Vagina (tissue), 2 donors: ENCODE measurements around the gene LPCAT1. TPM values are rescaled to one million over a fixed set of nuclear protein-coding genes. Genes with fewer than 3 reads are reported as not detected.
A peak's percentile ranks its signal among the peaks of the same experiment; 100 is the strongest.

Source experiments
- DNase-seq, 2 donors: peaks; one replicate each; pipeline ENCODE4 v3.0.0-alpha.2; 2017; ENCODE audit errors: extremely low spot score in 2 of 2
- H3K27ac ChIP-seq: fragments of 200-600 bp; sonication (generic); one replicate; pipeline ENCODE4 v1.5.1; 2019
- H3K27me3 ChIP-seq: fragments of 200-600 bp; sonication (generic); one replicate; pipeline ENCODE4 v1.5.1; 2019
- H3K36me3 ChIP-seq, 2 donors: fragments of 200-600 bp; sonication (generic); one replicate each; pipeline ENCODE4 v1.5.1; 2017 to 2019
- H3K4me1 ChIP-seq: fragments of 200-600 bp; sonication (generic); one replicate; pipeline ENCODE4 v1.5.1; 2019
- H3K4me3 ChIP-seq, 2 donors: fragments of 200-600 bp; sonication (generic); 1 replicate in 1 of 2; 2 replicates in 1 of 2; pipeline ENCODE4 v1.5.1; 2016 to 2019
- H3K9me3 ChIP-seq: fragments of 200-600 bp; sonication (generic); one replicate; pipeline ENCODE4 v1.5.1; 2019
- POLR2A ChIP-seq, 2 donors: fragments of 450-650 bp; IDR thresholded peaks; one replicate each; pipeline ENCODE4 v1.6.1; 2017; ENCODE audit warnings: antibody characterized with exemption in 2 of 2, mild to moderate bottlenecking in 2 of 2, moderate library complexity in 2 of 2
- POLR2AphosphoS5 ChIP-seq, 2 donors: sonication (generic); formaldehyde crosslinking; IDR thresholded peaks; one replicate each; pipeline ENCODE4 v1.9.0; 2017; ENCODE audit warnings: antibody characterized with exemption in 2 of 2, mild to moderate bottlenecking in 2 of 2, low read depth in 1 of 2; ENCODE audit not compliant: insufficient read depth in 1 of 2
- intact Hi-C: fragments of 100-400 bp; cut with DNase I; formaldehyde crosslinking; loops from one replicate; pipeline ENCODE4 v1.15.1; 2023
- total RNA-seq: library from RNA; depleted of rRNA; stranded (reverse); fragments of >200 nt; gene quantifications from one replicate; pipeline ENCODE4 v1.2.3, GENCODE V29; 2016
- TF ChIP-seq, protein P1 (sequence below), 3 experiments: fragments of 450-650 bp in 2 of 3; fragments of 200-600 bp in 1 of 3; sonication (generic) in 1 of 3; IDR thresholded peaks; one replicate each; pipeline ENCODE4 v1.5.1; 2017 to 2019; ENCODE audit warnings: antibody characterized with exemption in 3 of 3, mild to moderate bottlenecking in 2 of 3, moderate library complexity in 2 of 3

LPCAT1 gene
- total RNA-seq, 1 donor from 2014 or later = 29.7 TPM

DNA sequence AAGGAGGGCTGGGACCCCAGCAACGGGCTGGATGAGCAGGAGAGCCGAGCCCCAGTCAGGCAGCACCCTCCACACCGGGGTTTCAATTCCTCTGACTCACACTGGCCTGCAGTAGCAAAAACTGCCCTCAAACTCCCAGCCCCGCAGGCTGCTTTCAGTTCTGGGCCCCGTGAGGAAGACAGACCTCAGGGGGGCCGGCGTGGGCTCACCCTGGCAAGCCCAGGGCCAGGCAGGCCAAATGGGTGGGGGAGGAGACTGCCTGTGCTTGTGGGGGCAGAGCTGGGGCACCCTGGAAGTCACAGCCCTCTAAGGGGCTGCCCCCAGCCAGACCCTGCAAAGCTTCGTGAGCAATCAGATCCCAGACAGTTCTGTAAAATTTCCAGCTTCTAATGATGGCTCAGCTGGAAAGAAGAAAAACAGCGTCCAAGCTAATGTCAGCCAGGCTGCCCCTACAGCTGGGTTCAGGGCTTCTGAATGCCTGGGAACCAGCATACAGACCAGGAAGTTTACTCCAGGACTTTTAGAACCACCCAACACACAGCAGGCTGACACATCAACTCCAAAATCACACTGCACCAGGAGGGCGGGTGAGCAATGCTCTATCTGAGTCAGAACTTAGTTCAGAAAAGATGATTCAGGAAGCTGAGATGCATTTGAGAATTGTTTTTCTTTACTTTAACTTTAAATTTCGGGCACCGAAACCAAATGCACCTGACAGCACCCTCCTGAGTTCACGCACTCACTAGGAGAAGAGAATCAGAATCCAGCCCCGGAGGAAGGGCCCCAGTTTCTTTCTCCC, 34.7 kb downstream of the LPCAT1 start:
- H3K9me3 ChIP-seq = no peaks in the 10 kb centered on the region
- no peak for DNase-seq
- H3K27ac ChIP-seq = peak overlapping the region; percentile 15
- H3K36me3 ChIP-seq = peaks cover 0 to 43% of the 10 kb centered on the region in 2 donors
- no peaks in the 10 kb centered on the region for H3K4me1 ChIP-seq
- intact Hi-C loops = no loop called here
- TF ChIP-seq, protein P1, sequence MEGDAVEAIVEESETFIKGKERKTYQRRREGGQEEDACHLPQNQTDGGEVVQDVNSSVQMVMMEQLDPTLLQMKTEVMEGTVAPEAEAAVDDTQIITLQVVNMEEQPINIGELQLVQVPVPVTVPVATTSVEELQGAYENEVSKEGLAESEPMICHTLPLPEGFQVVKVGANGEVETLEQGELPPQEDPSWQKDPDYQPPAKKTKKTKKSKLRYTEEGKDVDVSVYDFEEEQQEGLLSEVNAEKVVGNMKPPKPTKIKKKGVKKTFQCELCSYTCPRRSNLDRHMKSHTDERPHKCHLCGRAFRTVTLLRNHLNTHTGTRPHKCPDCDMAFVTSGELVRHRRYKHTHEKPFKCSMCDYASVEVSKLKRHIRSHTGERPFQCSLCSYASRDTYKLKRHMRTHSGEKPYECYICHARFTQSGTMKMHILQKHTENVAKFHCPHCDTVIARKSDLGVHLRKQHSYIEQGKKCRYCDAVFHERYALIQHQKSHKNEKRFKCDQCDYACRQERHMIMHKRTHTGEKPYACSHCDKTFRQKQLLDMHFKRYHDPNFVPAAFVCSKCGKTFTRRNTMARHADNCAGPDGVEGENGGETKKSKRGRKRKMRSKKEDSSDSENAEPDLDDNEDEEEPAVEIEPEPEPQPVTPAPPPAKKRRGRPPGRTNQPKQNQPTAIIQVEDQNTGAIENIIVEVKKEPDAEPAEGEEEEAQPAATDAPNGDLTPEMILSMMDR (IDR thresholded peaks at IDR 0.05) = no peak
- no peak for TF ChIP-seq POLR2A (IDR thresholded peaks at IDR 0.05)
- TF ChIP-seq POLR2AphosphoS5 (IDR thresholded peaks at IDR 0.05; ENCODE audit: insufficient read depth in 1 of 2, low read depth in 1 of 2) = no peak
- no peak overlapping the region for H3K4me3 ChIP-seq
- no peaks in the 10 kb centered on the region for H3K27me3 ChIP-seq

DNA sequence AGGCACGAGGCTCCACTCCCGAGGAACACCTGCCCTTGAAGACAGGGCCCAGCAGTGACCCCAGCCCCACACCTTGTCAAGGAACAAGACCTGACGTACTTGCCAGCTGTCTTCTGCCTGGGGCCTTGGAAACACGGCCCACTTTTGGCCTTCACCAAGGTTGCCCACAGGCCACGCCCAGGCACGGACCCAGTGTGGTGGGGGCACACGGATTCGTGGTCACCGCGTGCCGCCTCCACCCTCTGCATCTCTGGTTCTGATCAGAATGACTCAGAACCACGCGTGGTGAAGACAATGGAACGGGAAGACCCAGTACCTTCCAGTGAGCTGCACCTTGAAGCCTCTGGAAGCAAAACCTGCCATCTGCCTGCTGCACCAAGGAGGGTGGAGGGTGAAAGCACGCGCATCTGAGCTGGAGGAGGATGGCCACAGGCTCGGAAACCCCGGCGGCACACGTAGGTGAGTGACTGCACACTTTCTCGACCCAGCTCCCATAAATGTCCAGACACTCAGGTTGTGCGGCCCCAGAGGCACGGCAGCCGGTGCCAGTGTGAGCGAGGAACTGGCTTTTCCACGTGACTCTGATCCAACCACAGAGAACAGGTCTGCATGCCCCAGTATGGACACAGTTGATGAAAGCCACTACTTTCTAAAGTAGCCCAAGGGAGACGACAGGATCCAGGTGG, 36.5 kb downstream of the LPCAT1 start:
- Histone ChIP-seq H3K27me3 (no peaks in the 10 kb centered on the region), H3K4me3 (no peak overlapping the region), H3K9me3 (no peaks in the 10 kb centered on the region), H3K27ac (no peak overlapping the region), H3K36me3 (peaks cover 0 to 27% of the 10 kb centered on the region in 2 donors), H3K4me1 (no peaks in the 10 kb centered on the region)
- no peak for DNase-seq
- TF ChIP-seq POLR2A (IDR thresholded peaks at IDR 0.05) = no peak
- TF ChIP-seq, protein P1 (IDR thresholded peaks at IDR 0.05) = no peak
- TF ChIP-seq POLR2AphosphoS5 (IDR thresholded peaks at IDR 0.05; ENCODE audit: insufficient read depth in 1 of 2, low read depth in 1 of 2) = no peak
- intact Hi-C loops = no loop called here

DNA sequence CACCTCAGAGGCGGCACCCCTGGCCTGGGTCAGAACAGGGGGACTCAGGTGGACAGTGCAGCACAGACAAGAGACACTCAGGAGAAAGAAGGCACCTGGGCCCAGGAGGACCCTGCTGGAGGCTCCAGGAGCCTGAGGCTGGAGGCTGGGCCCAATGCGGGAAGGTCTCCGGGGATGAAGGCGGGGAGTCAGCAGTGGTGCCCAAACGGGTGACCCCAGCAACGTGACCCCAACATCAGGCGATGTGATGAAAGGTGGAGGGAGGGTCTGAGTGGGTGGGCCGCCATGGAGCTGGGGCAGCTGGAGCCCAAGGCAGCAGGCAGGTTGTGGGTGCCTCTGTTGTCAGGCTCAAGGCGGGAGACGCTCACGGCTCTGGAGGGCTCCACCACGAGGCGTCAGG, 37.5 kb downstream of the LPCAT1 start:
- Histone ChIP-seq H3K4me3 (no peak overlapping the region), H3K4me1 (no peaks in the 10 kb centered on the region), H3K27ac (no peak overlapping the region), H3K36me3 (peaks cover 0 to 23% of the 10 kb centered on the region in 2 donors), H3K9me3 (no peaks in the 10 kb centered on the region), H3K27me3 (no peaks in the 10 kb centered on the region)
- TF ChIP-seq, protein P1 (IDR thresholded peaks at IDR 0.05) = no peak
- TF ChIP-seq POLR2AphosphoS5 (IDR thresholded peaks at IDR 0.05; ENCODE audit: insufficient read depth in 1 of 2, low read depth in 1 of 2) (no peak), POLR2A (IDR thresholded peaks at IDR 0.05) (no peak)
- intact Hi-C loops = no loop called here
- DNase-seq = no peak

DNA sequence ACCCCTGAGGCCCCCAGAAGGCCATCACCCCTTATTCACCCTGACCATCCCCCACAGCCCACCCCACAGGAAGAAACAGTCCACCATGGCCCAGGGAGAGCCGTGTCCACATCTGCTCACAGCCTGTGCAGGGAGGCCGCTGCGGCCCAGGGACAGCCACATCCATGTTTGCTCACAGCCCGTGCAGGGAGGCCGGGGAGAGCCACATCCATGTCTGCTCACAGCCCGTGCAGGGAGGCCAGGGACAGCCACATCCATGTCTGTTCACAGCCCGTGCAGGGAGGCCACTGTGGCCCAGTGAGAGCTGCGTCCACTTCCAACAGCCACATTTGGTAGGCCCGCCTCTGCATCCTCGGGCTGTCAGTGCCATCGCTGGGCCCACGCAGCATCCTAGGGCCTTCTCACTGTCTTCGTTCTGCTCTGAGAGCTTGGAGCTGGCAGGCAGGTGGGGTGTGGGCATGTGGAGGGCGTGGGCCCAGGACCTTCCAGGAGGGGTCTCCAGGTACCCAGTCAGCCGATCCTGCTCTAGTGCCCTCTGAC, 38.1 kb downstream of the LPCAT1 start:
- no peak overlapping the region for H3K27ac ChIP-seq
- no peak for DNase-seq
- intact Hi-C loops = no loop called here
- no peak overlapping the region for H3K4me3 ChIP-seq
- peaks cover 0 to 17% of the 10 kb centered on the region in 2 donors for H3K36me3 ChIP-seq
- no peaks in the 10 kb centered on the region for H3K4me1 ChIP-seq
- H3K27me3 ChIP-seq = no peaks in the 10 kb centered on the region
- H3K9me3 ChIP-seq = no peaks in the 10 kb centered on the region
- TF ChIP-seq POLR2AphosphoS5 (IDR thresholded peaks at IDR 0.05; ENCODE audit: insufficient read depth in 1 of 2, low read depth in 1 of 2) = no peak
- no peak for TF ChIP-seq POLR2A (IDR thresholded peaks at IDR 0.05)
- TF ChIP-seq, protein P1 (IDR thresholded peaks at IDR 0.05) = no peak
